GM18519 (cell line): ENCODE results near the gene TBPL1.

Experiments used
- ATAC-seq: cut with Tn5 transposase; IDR thresholded peaks from one replicate; pipeline ENCODE4 v1.9.1; 2021; ENCODE audit warnings: mild to moderate bottlenecking, moderate library complexity; ENCODE audit not compliant: unreplicated experiment, low FRiP score

TBPL1 gene

DNA sequence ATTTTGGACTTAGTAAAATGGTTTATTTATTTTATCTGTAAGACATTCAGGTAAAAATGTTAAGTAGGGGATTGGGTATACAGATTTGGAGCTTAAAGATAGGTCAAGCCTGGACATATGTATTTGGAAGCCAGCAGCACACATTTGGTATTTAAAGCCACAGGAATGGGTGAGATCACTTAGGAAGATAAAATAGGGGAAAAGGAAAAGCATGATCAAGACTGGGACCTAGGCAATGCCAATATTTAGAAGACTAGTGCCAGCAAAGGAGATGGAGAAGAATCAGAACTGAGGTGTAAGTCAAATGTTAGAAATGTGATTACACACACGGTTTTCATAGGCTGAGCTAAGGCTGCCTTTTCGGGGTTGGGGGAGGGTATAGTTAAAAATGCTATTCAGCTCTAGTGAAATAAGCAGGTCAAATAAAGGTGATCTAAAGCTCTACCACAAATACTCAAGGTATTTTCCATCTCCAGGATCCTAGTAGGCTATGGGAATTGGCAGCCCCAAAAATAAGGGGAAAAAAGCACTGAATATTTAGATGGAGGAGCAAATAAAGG, 78.8 kb downstream of the TBPL1 start:
- ATAC-seq: no peak

GRCh38 chr6:134034478-134034877, 81.5 kb downstream of the TBPL1 start:
- no peak for ATAC-seq

DNA sequence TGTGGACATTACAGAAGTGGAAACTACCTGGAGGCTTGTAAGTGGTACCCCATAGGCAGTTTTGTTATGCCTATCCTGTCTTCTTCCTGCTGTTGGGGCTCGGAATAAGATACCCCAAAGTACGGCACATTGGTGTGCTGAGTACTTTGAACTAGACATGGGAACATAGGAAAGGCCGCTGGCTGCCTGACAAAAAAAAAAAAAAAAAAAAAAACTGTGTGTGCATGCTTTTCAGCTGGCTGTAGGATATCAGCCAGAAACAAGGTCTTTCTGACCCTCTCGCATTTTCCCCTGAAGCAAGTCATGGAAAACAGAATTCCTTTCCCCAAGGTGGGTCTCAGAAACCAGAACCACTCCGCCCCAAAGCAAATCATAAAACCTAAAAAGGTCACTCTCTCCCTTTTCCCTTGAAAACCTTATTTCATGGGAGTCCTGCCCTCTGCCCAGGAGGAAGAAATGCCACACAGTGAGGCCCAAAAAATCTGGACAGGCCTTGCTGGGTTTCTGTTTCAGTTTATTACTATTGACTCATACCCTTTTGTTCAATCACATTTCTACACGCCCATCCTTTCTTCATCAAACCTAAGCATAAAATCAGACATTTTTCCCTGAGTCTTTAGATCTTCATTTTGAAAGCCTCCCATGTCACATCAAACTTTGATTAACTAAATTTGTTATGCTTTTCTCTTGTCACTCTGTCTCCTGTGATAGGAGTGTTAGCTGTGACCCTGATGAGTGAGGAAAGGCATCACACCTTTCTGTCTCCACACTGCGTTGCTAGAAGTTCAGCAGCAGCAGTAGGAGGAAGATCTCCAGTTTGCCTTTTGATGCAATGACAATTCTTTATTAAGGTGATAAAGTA, 82.2 kb downstream of the TBPL1 start:
- no peak for ATAC-seq

GRCh38 chr6:134035823-134036296, 82.8 kb downstream of the TBPL1 start:
- ATAC-seq: no peak

DNA sequence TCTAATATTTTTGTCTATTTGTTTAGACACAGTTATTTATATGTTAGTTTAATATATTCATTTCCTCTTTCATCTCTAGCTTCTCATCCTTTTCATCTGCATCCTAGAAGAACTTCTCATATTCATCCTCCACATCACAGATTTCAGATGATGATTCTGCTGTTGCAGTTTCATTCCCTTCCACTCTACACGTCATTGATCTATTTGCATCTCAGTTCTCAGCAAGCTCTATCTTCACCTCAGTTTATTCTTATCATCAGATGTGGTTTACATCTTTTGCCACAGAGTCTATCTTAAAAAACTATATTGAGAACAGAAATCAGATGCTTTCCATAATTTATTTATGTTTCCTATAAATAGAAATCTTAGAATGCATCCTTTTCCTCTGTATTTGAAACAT, 86.1 kb downstream of the TBPL1 start:
- ATAC-seq: no peak
